ENCODE measurements around the gene CTTNBP2. TPM values are rescaled to one million over a fixed set of nuclear protein-coding genes. Genes with fewer than 3 reads are reported as not detected.
A peak's percentile ranks its signal among the peaks of the same experiment; 100 is the strongest.

Gene CTTNBP2
- total RNA-seq, 1 donor from 2014 or later = 25.5 TPM

DNA sequence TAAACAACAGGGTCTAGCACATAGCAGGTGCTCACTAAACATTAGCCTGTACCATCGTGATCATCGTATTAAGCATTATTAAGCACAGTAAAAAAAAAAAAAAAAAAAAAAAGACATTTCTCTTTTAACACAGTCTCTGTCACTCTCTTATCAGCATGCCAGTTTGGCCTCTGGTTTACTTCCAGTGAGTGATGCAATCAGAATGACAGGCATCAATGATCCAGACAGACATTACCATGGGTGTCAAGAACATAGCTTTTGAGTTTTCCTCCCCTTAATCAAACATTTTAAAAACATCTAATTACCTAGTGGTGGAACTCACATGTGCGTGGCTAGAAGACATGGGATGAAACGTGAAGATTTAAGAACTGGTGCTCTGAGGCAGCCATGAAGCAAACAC is 115.8 kb downstream of the CTTNBP2 start:
- no peak overlapping the region for H3K27ac ChIP-seq
- no peak overlapping the region for H3K9ac ChIP-seq
- DNase-seq (ENCODE audit: low spot score) = no peak
- H3K4me1 ChIP-seq = peaks cover 11% of the 10 kb centered on the region
- H3K9me3 ChIP-seq (ENCODE audit: low read depth) = no peaks in the 10 kb centered on the region
- H3K4me2 ChIP-seq = no peak overlapping the region
- H3K4me3 ChIP-seq = no peak overlapping the region
- Mint-ChIP-seq H3K27ac (no peak overlapping the region), H3K4me1 (no peaks in the 10 kb centered on the region), H3K9me3 (no peaks in the 10 kb centered on the region), H3K27me3 (ENCODE audit: insufficient read depth, low read depth) (no peaks in the 10 kb centered on the region), H3K36me3 (peaks cover 4% of the 10 kb centered on the region), H3K4me3 (no peak overlapping the region)
- TF ChIP-seq EZH2 (IDR thresholded peaks at IDR 0.05) (no peak), EZH2phosphoT487 (IDR thresholded peaks at IDR 0.05) (no peak)
- TF ChIP-seq, protein P1, sequence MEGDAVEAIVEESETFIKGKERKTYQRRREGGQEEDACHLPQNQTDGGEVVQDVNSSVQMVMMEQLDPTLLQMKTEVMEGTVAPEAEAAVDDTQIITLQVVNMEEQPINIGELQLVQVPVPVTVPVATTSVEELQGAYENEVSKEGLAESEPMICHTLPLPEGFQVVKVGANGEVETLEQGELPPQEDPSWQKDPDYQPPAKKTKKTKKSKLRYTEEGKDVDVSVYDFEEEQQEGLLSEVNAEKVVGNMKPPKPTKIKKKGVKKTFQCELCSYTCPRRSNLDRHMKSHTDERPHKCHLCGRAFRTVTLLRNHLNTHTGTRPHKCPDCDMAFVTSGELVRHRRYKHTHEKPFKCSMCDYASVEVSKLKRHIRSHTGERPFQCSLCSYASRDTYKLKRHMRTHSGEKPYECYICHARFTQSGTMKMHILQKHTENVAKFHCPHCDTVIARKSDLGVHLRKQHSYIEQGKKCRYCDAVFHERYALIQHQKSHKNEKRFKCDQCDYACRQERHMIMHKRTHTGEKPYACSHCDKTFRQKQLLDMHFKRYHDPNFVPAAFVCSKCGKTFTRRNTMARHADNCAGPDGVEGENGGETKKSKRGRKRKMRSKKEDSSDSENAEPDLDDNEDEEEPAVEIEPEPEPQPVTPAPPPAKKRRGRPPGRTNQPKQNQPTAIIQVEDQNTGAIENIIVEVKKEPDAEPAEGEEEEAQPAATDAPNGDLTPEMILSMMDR (IDR thresholded peaks at IDR 0.05) = no peak
- H3F3A ChIP-seq (ENCODE audit: low read depth) = peaks cover 11% of the 10 kb centered on the region
- H3K36me3 ChIP-seq = peaks cover 17% of the 10 kb centered on the region
- H3K79me2 ChIP-seq (ENCODE audit: low read depth) = no peaks in the 10 kb centered on the region
- no peaks in the 10 kb centered on the region for H3K27me3 ChIP-seq
- H4K20me1 ChIP-seq (ENCODE audit: low read depth) = no peaks in the 10 kb centered on the region
- H2AFZ ChIP-seq (replicated peaks) = no peak overlapping the region

GRCh38 chr7:117756586-117757085 is 116.6 kb downstream of the CTTNBP2 start:
- H3K4me3 ChIP-seq = no peak overlapping the region
- no peaks in the 10 kb centered on the region for H4K20me1 ChIP-seq (ENCODE audit: low read depth)
- no peaks in the 10 kb centered on the region for H3K27me3 ChIP-seq
- H3K27ac ChIP-seq = no peak overlapping the region
- no peak for DNase-seq (ENCODE audit: low spot score)
- Mint-ChIP-seq H3K36me3 (peaks cover 4% of the 10 kb centered on the region), H3K4me1 (no peaks in the 10 kb centered on the region), H3K9me3 (no peaks in the 10 kb centered on the region), H3K27me3 (ENCODE audit: insufficient read depth, low read depth) (no peaks in the 10 kb centered on the region), H3K27ac (no peak overlapping the region), H3K4me3 (no peak overlapping the region)
- peaks cover 20% of the 10 kb centered on the region for H3K4me1 ChIP-seq
- TF ChIP-seq EZH2 (IDR thresholded peaks at IDR 0.05) (no peak), EZH2phosphoT487 (IDR thresholded peaks at IDR 0.05) (no peak)
- TF ChIP-seq, protein P1 (IDR thresholded peaks at IDR 0.05) = no peak
- H3F3A ChIP-seq (ENCODE audit: low read depth) = peaks cover 12% of the 10 kb centered on the region
- H3K79me2 ChIP-seq (ENCODE audit: low read depth) = no peaks in the 10 kb centered on the region
- H2AFZ ChIP-seq (replicated peaks) = no peak overlapping the region
- no peak overlapping the region for H3K9ac ChIP-seq
- no peaks in the 10 kb centered on the region for H3K9me3 ChIP-seq (ENCODE audit: low read depth)
- no peak overlapping the region for H3K4me2 ChIP-seq
- peaks cover 17% of the 10 kb centered on the region for H3K36me3 ChIP-seq

DNA sequence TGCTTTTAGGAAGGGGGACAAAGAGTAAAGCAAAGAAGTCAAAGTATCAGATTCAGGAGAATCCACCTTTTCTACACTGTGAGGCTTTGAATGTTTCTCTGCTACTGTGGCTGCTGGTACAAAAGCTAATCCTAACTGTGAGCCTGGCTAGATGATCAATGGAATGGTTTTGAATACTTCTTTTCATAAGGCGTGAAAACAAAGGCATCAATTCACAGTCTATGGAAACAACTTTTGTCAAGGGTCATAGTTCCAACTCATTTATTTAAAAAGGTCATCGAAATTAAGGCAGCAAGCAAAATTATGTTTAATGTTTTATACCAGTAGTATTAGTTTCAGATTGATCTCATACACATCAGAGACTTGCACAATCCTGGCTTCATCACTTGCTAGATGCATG is 118.1 kb downstream of the CTTNBP2 start:
- Mint-ChIP-seq H3K9me3 (no peaks in the 10 kb centered on the region), H3K27ac (no peak overlapping the region), H3K27me3 (ENCODE audit: insufficient read depth, low read depth) (no peaks in the 10 kb centered on the region), H3K4me3 (no peak overlapping the region), H3K4me1 (no peaks in the 10 kb centered on the region), H3K36me3 (peaks cover 4% of the 10 kb centered on the region)
- Histone ChIP-seq H3K79me2 (ENCODE audit: low read depth) (no peaks in the 10 kb centered on the region), H3F3A (ENCODE audit: low read depth) (peaks cover 20% of the 10 kb centered on the region), H3K4me1 (peaks cover 34% of the 10 kb centered on the region), H4K20me1 (ENCODE audit: low read depth) (no peaks in the 10 kb centered on the region), H3K4me2 (peak overlapping the region; percentile 60), H3K9me3 (ENCODE audit: low read depth) (no peaks in the 10 kb centered on the region), H3K9ac (no peak overlapping the region), H3K4me3 (no peak overlapping the region), H3K36me3 (peaks cover 12% of the 10 kb centered on the region), H2AFZ (replicated peaks) (no peak overlapping the region), H3K27ac (peak overlapping the region; percentile 85), H3K27me3 (no peaks in the 10 kb centered on the region)
- DNase-seq (ENCODE audit: low spot score) = peak; percentile 32
- TF ChIP-seq EZH2 (IDR thresholded peaks at IDR 0.05) = no peak
- TF ChIP-seq, protein P1 (IDR thresholded peaks at IDR 0.05) = no peak
- no peak for TF ChIP-seq EZH2phosphoT487 (IDR thresholded peaks at IDR 0.05)
